CD4-positive, alpha-beta T cell treated with Interleukin-4 for 1 hour (primary cell): ENCODE data around the gene RTL10.
"Not testable (repeated sequence)": the region's sequence is repeated elsewhere in the genome, so short reads cannot be mapped to it uniquely, and the experiment has no call there.

Source experiments
- DNase-seq, 2 donors: peaks; one replicate each; pipeline ENCODE4 v3.0.0-alpha.2; 2020 to 2022

Gene RTL10

DNA sequence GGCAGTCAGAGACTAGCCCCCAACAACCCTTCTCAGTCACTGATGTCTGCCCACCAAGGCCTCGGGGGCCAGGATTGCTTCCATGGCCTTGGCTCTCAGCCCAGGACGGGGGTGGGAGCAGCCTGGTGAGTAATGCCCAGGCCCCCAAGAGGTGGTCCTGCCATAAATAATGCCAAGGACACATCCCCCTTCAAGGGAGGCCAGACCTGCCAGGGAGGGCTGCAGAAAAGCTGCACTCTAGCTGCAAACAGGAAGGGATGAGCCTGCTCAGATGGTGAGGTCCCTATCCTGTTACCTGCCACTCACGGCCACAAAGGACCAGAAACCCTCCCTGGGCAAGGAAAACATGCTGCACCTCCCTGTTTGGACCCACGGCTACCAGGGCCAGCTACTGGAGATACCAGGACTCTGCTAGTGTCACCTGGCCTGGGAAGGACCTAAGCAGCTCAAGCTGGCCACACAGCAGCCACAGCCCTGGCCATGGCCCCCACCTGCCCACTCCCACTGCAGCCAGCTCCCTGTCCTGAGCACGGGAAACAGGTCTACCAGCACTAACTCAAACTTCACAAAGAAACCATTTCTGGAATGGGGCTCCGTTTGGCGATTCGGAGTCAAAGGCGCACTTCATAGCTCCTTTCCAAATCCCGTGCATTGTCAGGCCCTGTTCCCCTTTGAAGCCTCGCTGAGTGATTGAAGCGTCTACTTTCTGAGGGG lies 12.1 kb downstream of the RTL10 start:
- DNase-seq = no peak

DNA sequence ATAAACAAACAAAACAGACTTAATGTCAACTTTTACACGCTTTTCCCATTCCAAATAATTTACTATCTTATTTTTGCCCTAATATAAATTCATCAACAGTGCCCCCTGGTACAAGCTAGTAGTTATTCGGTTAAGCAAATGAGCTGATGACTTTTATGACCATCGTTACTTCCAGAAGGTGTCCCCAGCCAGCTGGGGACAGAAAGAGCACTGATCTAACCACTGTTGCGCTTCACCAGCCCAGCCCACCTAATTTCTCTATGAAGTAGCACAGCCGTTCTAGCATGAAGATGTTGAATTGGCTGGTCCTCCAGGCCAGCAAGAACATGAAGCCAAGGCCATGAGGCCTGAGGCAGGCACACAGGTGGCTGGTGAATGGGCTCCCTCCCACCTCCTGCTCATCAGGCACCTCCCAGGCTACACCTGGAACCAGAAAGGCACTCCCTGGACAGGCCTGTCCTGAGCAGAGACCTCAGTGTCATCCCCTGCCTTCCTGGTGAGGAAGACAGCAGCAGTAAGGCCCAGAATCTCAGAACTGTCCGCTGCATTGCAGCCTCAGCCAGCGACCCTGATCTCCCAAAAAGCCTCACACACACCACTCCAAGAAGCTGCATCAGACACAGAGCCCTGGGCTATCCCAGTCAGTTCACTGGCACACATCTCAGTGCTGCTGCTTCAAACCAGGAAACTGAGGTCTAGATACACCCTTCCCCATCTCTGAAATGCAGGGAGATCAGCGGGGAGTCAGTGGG lies 12.9 kb downstream of the RTL10 start:
- DNase-seq = no peak

DNA sequence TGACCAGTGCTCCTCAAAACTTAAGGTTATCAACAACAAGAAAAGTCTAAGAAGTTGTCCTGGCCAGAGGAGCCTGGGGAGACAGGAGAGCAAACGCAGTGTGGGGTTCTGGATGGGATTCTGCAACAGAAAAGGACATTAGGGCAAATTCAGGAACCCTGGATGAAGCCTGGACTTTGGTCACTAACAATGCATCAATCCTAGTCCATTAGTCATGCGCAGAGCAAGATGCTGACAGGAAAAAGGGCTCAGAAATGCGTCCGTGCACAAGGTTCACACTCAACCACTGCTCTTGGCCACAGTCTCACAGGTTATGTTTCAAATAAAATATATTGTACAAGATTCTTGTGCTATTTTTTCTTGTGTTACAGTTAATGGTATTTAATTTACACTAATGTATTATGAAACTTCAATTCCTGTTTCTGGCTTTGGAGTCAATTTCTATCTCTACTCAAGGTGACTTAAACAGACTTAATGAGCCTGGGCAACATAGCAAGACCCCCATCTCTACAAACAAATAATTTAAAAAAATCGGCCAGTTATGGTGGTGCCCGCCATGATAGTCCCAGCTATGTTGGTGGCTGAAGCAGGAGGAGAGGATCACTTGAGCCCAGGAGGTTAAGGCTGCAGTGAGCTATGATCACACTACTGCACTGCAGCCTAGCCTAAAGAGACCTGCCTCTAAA lies 13.6 kb downstream of the RTL10 start:
- no peak for DNase-seq

- DNase-seq = no peak
Measured at GRCh38 chr22:19840059-19840458, 14.6 kb downstream of the RTL10 start.

GRCh38 chr22:19837915-19838314 lies 16.8 kb downstream of the RTL10 start:
- DNase-seq = no peak

GRCh38 chr22:19836512-19836911 lies 18.2 kb downstream of the RTL10 start:
- DNase-seq = no peak

DNA sequence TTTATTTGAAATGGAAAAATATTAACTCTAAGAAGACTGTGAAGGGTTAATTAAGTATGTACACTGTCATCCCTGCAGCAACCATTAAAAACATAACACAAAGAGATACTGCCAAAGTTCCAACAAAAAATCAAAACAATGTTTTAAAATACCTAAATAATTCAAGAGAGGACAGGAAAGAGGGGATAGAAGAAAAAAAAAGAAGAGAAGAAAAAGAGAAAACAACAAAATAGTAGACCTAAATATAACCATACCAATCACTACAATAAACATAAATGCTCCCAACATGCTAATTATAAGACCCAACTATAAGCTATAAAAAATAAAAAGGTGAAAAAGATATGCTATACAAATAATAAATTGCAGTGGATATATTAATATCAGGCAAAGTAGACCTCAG lies 20.1 kb downstream of the RTL10 start:
- no peak for DNase-seq

- not testable (repeated sequence) for DNase-seq
Measured at GRCh38 chr22:19833327-19833726, 21.3 kb downstream of the RTL10 start.

DNA sequence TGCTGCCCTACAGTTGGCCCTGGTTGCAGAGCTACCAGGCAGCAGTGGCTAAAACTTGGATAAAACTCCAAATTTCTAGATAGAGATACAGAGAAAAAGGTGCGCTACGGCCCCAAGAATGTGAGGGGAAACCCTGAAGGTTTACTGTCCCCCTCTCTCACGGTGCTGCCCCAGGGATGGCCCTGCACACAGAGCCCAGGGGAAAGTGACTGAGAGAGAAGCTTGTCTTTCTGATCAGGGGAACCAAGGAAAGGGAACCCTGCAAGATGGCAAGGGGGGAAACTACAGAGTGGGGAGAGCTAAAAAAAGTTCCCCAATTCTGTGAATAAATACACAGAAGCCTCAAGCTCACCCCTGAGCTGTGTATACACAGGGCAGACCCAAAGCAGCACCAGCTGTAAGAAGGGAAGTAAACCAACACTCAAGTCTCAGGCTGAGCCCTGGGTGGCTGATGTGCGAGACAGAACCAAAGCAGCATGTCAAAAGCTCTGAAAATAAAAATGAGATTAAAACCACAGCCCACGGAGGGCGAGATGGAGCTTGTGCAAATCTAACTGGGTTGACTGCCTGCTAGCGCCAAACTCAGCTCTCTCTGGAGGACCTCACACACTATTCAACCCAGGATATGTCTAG lies 22.1 kb downstream of the RTL10 start:
- no peak for DNase-seq

- DNase-seq = not testable (repeated sequence)
Measured at GRCh38 chr22:19831979-19832378, 22.7 kb downstream of the RTL10 start.

DNA sequence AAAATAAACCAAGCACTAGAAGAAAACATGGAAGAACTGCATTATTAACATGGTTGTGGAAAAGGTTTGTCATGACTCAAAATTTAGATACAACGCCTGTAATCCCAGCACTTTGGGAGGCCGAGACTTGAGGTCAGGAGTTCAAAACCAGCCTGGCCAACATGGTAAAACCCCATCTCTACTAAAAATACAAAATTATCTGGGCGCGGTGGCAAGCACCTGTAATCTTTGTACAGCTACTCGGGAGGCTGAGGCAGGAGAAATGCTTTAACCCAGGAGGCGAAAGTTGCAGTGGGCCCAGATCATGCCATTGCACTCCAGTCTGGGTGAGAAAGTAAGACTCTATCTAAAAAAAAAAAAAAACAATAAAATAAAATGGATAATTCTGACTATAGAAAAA lies 23.7 kb downstream of the RTL10 start:
- no peak for DNase-seq

DNA sequence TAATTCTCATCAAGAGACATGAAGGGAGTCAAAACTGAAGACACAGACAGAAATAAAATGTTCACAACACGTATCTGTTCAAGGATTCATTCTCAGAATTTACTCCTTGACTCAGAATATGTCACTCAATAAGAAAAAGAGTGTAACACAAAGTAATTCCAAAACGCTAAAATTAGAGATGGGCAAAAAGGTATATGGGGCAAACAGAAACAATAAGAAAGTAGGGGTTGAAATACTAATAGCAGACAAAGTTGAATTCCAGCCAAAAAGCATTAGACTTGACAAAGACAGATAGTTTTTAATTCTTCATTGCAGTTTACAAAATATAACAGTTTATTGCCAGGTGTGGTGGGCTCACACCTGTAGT lies 26.7 kb downstream of the RTL10 start:
- DNase-seq = no peak

- DNase-seq = no peak
Measured at GRCh38 chr22:19827341-19828034, 27.2 kb downstream of the RTL10 start.

- DNase-seq = no peak
Measured at GRCh38 chr22:19826619-19826950, 28.1 kb downstream of the RTL10 start.

DNA sequence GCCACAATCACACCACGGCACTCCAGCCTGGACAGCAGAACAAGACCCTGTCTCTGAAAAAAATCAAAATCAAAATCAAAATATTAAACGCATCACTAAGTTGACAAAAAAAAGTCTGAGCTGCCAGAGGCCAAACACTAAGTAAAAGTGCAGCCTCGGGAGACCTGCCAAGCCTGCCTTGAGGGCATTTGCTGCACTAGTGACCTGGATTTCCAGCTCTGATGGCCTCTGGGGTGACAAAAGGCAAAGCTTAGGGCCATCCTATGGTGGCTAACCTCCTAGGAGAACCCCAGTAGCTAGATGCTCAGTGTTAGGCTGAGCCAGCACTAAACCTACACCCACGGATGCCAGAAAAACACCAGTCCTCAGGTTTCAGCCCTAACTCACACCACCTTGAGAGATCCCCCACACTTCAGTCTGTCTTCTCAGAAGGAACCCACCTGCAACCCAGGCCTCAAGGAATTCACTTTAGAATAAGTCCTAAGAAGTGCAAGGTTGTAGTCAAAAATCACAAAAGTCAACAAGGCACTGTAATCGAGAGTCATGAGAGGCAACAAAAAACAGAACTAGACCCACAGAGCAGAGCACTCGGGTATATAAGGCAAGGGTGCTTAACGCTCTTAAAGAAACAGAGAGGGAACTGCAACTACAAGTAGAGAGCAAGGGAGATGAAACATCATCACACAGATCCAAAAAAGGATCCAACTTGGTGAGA lies 28.6 kb downstream of the RTL10 start:
- no peak for DNase-seq

DNA sequence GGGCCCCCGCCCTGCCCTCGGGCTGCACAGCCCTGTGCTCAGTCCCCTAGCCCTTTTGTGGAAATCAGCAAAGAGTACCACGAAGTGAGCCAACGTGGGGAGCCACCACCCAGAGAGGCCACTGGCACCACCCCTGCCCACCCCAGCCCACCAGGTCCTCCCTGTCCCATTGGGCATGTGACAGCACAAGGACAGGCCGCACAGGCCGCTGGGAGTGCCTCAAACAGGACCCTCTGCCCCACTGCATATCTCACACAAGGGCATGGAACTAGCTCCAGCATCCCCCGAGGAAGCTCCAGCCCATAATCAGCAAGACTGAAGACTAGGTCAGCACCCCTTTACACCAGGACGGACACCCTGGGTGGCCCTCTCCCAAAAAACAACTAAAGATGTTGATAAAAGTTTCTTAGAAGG lies 29.7 kb downstream of the RTL10 start:
- DNase-seq = no peak

- DNase-seq = no peak
Measured at GRCh38 chr22:19824212-19824925, 30.3 kb downstream of the RTL10 start.

GRCh38 chr22:19823902-19824211 lies 30.8 kb downstream of the RTL10 start:
- no peak for DNase-seq

DNA sequence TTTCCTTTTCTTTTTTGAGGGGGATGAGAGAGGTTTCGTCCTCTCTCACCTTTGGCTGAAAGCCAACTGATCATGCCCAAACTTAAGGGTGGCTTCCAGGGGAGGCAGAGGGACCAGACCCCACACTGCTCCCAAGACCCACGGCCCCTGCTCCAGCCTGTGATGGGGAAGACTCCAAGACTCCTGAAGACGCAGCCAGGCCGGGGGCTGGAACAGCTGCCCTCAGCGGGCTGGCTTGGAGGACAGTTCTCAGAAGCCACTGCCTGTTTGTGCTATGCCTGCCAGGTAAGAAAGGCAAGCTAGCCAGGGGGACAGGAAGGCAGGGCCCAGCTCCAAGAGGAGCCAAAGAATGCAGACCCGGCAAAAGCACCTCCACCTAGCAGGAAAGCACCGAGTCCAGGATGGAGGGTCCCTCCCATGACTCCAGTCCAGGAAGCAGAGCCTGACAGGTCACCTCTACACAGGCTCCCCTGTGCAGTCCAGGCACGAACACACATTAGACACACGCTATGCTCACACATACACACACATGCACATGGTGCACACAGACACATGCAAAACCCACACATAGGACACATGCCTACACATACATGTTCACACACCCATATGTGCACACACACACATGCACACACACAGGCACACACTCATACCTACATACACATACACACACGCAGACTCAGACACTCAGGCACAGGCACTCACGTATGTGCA lies 31.3 kb downstream of the RTL10 start:
- no peak for DNase-seq

GRCh38 chr22:19822301-19823117 lies 32.2 kb downstream of the RTL10 start:
- DNase-seq = no peak
